SK-N-SH treated with all-trans-retinoic acid at 6 μM for 48 hours (cell line): ENCODE data around the gene EIF4ENIF1.

ENCODE experiments used
- ZFP30 ChIP-seq: fragments of 450-650 bp; formaldehyde crosslinking; IDR thresholded peaks from 2 replicates; pipeline ENCODE4 v1.5.0; 2022; ENCODE audit warnings: mild to moderate bottlenecking, moderate library complexity
- TF ChIP-seq, protein P1 (sequence below): fragments of 250-450 bp; sonication (Bioruptor Pico); IDR thresholded peaks from 2 replicates; pipeline ENCODE4 v1.8.0; 2020; ENCODE audit warnings: mild to moderate bottlenecking, moderate library complexity, borderline replicate concordance
- TF ChIP-seq, protein P2 (sequence below): fragments of 250-450 bp; sonication (Bioruptor Pico); IDR thresholded peaks from 2 replicates; pipeline ENCODE4 v1.5.1; 2021; ENCODE audit warnings: mild to moderate bottlenecking, moderate library complexity

DNA sequence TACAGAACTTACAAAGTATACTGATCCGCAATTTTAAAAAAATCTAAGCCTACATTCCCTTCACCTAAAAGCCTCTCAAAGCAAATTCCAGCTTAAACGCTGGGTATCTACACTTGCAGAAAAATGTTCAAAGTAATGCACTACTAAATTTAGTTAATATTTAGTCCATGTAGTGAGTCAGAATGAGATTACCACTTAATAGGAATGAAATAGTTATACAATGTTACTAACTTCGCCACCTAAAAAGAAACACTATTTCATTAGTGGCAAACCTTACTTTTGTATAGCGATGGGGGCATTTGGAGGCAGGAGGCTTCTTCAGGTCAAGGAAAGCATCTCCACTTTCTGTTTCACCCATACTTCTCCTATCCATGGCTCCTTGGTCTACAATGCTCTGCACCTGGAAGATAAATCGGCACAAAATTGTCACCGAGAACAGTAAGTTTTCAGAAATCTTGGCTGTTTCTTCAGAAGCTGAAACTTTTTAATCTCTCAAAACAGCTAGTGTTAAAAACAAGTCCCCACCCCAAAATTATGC, 1.2 kb downstream of the EIF4ENIF1 start:
- TF ChIP-seq, protein P1, sequence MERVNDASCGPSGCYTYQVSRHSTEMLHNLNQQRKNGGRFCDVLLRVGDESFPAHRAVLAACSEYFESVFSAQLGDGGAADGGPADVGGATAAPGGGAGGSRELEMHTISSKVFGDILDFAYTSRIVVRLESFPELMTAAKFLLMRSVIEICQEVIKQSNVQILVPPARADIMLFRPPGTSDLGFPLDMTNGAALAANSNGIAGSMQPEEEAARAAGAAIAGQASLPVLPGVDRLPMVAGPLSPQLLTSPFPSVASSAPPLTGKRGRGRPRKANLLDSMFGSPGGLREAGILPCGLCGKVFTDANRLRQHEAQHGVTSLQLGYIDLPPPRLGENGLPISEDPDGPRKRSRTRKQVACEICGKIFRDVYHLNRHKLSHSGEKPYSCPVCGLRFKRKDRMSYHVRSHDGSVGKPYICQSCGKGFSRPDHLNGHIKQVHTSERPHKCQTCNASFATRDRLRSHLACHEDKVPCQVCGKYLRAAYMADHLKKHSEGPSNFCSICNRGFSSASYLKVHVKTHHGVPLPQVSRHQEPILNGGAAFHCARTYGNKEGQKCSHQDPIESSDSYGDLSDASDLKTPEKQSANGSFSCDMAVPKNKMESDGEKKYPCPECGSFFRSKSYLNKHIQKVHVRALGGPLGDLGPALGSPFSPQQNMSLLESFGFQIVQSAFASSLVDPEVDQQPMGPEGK (CRISPR knock-in tag): no peak
- TF ChIP-seq, protein P2, sequence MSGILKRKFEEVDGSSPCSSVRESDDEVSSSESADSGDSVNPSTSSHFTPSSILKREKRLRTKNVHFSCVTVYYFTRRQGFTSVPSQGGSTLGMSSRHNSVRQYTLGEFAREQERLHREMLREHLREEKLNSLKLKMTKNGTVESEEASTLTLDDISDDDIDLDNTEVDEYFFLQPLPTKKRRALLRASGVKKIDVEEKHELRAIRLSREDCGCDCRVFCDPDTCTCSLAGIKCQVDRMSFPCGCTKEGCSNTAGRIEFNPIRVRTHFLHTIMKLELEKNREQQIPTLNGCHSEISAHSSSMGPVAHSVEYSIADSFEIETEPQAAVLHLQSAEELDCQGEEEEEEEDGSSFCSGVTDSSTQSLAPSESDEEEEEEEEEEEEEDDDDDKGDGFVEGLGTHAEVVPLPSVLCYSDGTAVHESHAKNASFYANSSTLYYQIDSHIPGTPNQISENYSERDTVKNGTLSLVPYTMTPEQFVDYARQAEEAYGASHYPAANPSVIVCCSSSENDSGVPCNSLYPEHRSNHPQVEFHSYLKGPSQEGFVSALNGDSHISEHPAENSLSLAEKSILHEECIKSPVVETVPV (CRISPR knock-in tag): no peak
- TF ChIP-seq ZFP30 (CRISPR knock-in tag): no peak
